Gastrocnemius medialis (tissue), 4 donors: ENCODE measurements around the gene ANAPC16. TPM values are rescaled to one million over a fixed set of nuclear protein-coding genes. Genes with fewer than 3 reads are reported as not detected.
A peak's percentile ranks its signal among the peaks of the same experiment; 100 is the strongest.

Source experiments
- ATAC-seq, 2 donors: fragments of 150-250 bp; one replicate each; pipeline ENCODE4 v1.9.1; 2016
- DNase-seq, 2 donors: peaks; one replicate each; pipeline ENCODE4 v3.0.0-alpha.2; 2019
- H3K27ac ChIP-seq, 4 donors: fragments of 200-600 bp; sonication (generic); 1 replicate in 1 of 4; 2 replicates in 3 of 4; pipeline ENCODE4 v1.5.1; 2016 to 2018; ENCODE audit warnings: mild to moderate bottlenecking in 2 of 4, moderate library complexity in 1 of 4
- H3K27me3 ChIP-seq, 3 donors: fragments of 200-600 bp; sonication (generic) in 2 of 3; 1 replicate in 1 of 3; 2 replicates in 2 of 3; pipeline versions ENCODE4 v1.5.1 to v1.6.0; 2016 to 2019; ENCODE audit warnings: mild to moderate bottlenecking in 1 of 3, moderate library complexity in 1 of 3
- H3K36me3 ChIP-seq, 2 donors: fragments of 200-600 bp; sonication (generic) in 1 of 2; one replicate each; pipeline ENCODE4 v1.5.1; 2017 to 2018
- H3K4me1 ChIP-seq, 2 donors: fragments of 200-600 bp; sonication (generic) in 1 of 2; one replicate each; pipeline ENCODE4 v1.5.1; 2016 to 2017; ENCODE audit warnings: mild to moderate bottlenecking in 2 of 2
- H3K4me3 ChIP-seq, 4 donors: fragments of 200-600 bp; sonication (generic) in 3 of 4; 1 replicate in 1 of 4; 2 replicates in 3 of 4; pipeline ENCODE4 v1.5.1; 2016 to 2019; ENCODE audit warnings: mild to moderate bottlenecking in 2 of 4
- H3K9me3 ChIP-seq, 3 donors: fragments of 200-600 bp; sonication (generic) in 2 of 3; 1 replicate in 1 of 3; 2 replicates in 2 of 3; pipeline ENCODE4 v1.5.1; 2016 to 2019
- CTCF ChIP-seq, 5 experiments: fragments of 450-650 bp in 3 of 5; fragments of 200-600 bp in 2 of 5; sonication (generic) in 2 of 5; IDR thresholded peaks in 4 of 5; conservative IDR thresholded peaks in 1 of 5; 1 replicate in 4 of 5; 2 replicates in 1 of 5; pipeline ENCODE4 v1.5.1; 2016 to 2019; ENCODE audit warnings: antibody characterized with exemption in 5 of 5, mild to moderate bottlenecking in 3 of 5, moderate library complexity in 3 of 5
- POLR2A ChIP-seq, 2 donors: fragments of 450-650 bp; IDR thresholded peaks; one replicate each; pipeline ENCODE4 v1.6.1; 2017; ENCODE audit warnings: antibody characterized with exemption in 2 of 2, mild to moderate bottlenecking in 2 of 2, moderate library complexity in 2 of 2
- in situ Hi-C, 4 donors: fragments of 200-750 bp; cut with MboI; loops; one replicate each; pipeline versions ENCODE4 v1.15.0 to v1.8.0; 2017; ENCODE audit warnings: low sequenced_read_pairs in 4 of 4
- intact Hi-C: fragments of 100-400 bp; cut with DNase I; formaldehyde crosslinking; loops from one replicate; pipeline ENCODE4 v1.15.1; 2023; ENCODE audit warnings: low total_unique reads
- total RNA-seq, 4 donors: library from RNA; depleted of rRNA; stranded (reverse); fragments of >200 nt; gene quantifications; one replicate each; pipeline versions ENCODE4 v1.1.0 to v1.2.3, GENCODE V29; 2016

The ANAPC16 gene
- total RNA-seq, 4 donors from 2014 or later = 70.9 to 168 (median 105) TPM

- DNase-seq (peak; percentile 93 to 96), ATAC-seq (peak; percentile 81 to 85)
- intact Hi-C loops (loop anchor here (1.0 to 2.0 kb wide), 3 partner anchors 16 to 71 kb away; partner anchors contain the start of gene DDIT4), in situ Hi-C loops (loop anchor here in 2 of 4 donors (10.0 to 25.0 kb wide), 2 partner anchors 76 to 376 kb away; partner anchors contain the start of gene PSAP (in 1 of the 2))
- TF ChIP-seq CTCF (IDR thresholded peaks at IDR 0.05 in 4 of 5, conservative IDR thresholded peaks at IDR 0.05 in 1 of 5) (no peak), POLR2A (IDR thresholded peaks at IDR 0.05) (peak; percentile 48 to 72)
- Histone ChIP-seq H3K27me3 (no peaks in the 10 kb centered on the region), H3K9me3 (no peaks in the 10 kb centered on the region), H3K36me3 (peaks cover 0 to 18% of the 10 kb centered on the region in 2 donors), H3K4me3 (no peak overlapping the region), H3K4me1 (peaks cover 54 to 56% of the 10 kb centered on the region in 2 donors), H3K27ac (peak overlapping the region; percentile 94 to 99 (median 98))
Observed at GRCh38 chr10:72238392-72239175, 22.8 kb downstream of the ANAPC16 start.

- Histone ChIP-seq H3K4me3 (no peak overlapping the region), H3K9me3 (no peaks in the 10 kb centered on the region), H3K36me3 (peaks cover 0 to 10% of the 10 kb centered on the region in 2 donors), H3K27me3 (no peaks in the 10 kb centered on the region), H3K4me1 (peaks cover 60 to 64% of the 10 kb centered on the region in 2 donors), H3K27ac (peak overlapping the region; percentile 94 to 99 (median 98))
- intact Hi-C loops = loop anchor here (2.0 kb wide), 2 partner anchors 15 to 33 kb away; partner anchors contain the start of gene DDIT4
- ATAC-seq = peak; percentile 27 to 28
- no peak for DNase-seq
- TF ChIP-seq CTCF (IDR thresholded peaks at IDR 0.05 in 4 of 5, conservative IDR thresholded peaks at IDR 0.05 in 1 of 5) = no peak
- peak in 1 of 2 donors; percentile 19 for TF ChIP-seq POLR2A (IDR thresholded peaks at IDR 0.05)
- in situ Hi-C loops = loop anchor here in 2 of 4 donors (10.0 to 25.0 kb wide), 2 partner anchors 75 to 377 kb away; partner anchors contain the start of gene PSAP (in 1 of the 2)
Observed at GRCh38 chr10:72239409-72239808, 23.6 kb downstream of the ANAPC16 start.

DNA sequence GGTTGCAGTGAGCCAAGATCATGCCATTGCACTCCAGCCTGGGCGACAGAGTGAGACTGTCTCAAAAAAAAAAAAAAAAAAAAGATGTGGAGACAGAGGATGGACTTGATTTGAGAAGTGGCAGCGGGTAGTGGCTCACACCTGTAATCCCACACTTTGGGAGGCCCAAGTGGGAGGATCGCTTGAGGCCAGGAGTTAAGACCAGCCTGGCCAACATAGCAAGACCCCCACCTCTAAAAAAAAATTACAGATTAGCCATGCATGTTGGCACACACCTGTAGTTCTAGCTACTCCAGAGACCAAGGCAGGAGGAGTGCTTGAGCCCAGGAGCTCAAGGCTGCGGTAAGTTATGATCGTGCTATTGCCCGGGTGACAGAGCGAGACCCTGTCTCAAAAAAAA lies 24.6 kb downstream of the ANAPC16 start:
- Histone ChIP-seq H3K27ac (peak overlapping the region; percentile 94 to 99 (median 98)), H3K4me3 (no peak overlapping the region), H3K4me1 (peaks cover 70 to 73% of the 10 kb centered on the region in 2 donors), H3K36me3 (peaks cover 0 to under 1% of the 10 kb centered on the region in 2 donors), H3K9me3 (no peaks in the 10 kb centered on the region), H3K27me3 (no peaks in the 10 kb centered on the region)
- DNase-seq (no peak), ATAC-seq (no peak)
- in situ Hi-C loops = loop anchor here in 1 of 4 donors (25.0 kb wide), 1 partner anchor 378 kb away; the partner anchor contains the start of gene PSAP
- intact Hi-C loops = no loop called here
- TF ChIP-seq CTCF (IDR thresholded peaks at IDR 0.05 in 4 of 5, conservative IDR thresholded peaks at IDR 0.05 in 1 of 5) (no peak), POLR2A (IDR thresholded peaks at IDR 0.05) (no peak)

GRCh38 chr10:72241691-72242252 lies 26.0 kb downstream of the ANAPC16 start:
- ATAC-seq = no peak
- H3K4me3 ChIP-seq = no peak overlapping the region
- H3K4me1 ChIP-seq = peaks cover 72 to 75% of the 10 kb centered on the region in 2 donors
- in situ Hi-C loops (loop anchor here in 1 of 4 donors (25.0 kb wide), 1 partner anchor 379 kb away; the partner anchor contains the start of gene PSAP), intact Hi-C loops (no loop called here)
- DNase-seq = no peak
- H3K27me3 ChIP-seq = no peaks in the 10 kb centered on the region
- no peaks in the 10 kb centered on the region for H3K36me3 ChIP-seq
- no peaks in the 10 kb centered on the region for H3K9me3 ChIP-seq
- H3K27ac ChIP-seq = peak overlapping the region; percentile 94 to 99 (median 98)
- TF ChIP-seq CTCF (IDR thresholded peaks at IDR 0.05 in 4 of 5, conservative IDR thresholded peaks at IDR 0.05 in 1 of 5) = no peak
- TF ChIP-seq POLR2A (IDR thresholded peaks at IDR 0.05) = no peak
